Mesendoderm (in vitro differentiated cells): ENCODE data around the gene NR5A2.

Experiments used
- DNase-seq: peaks from one replicate; pipeline ENCODE4 v3.0.0; 2013
- H2AK5ac ChIP-seq: 2 replicates; pipeline ENCODE4 v1.6.1; 2013; ENCODE audit warnings: low read length, inconsistent platforms
- H2BK120ac ChIP-seq: 2 replicates; pipeline ENCODE4 v1.6.1; 2013; ENCODE audit warnings: low read depth, mild to moderate bottlenecking, low read length, moderate library complexity, mixed read lengths
- H2BK15ac ChIP-seq: replicated peaks from 2 replicates; pipeline ENCODE4 v1.6.1; 2013; ENCODE audit warnings: low read depth, mild to moderate bottlenecking, moderate library complexity
- H2BK5ac ChIP-seq: 2 replicates; pipeline ENCODE4 v1.6.1; 2013; ENCODE audit warnings: low read length, inconsistent platforms
- H3K18ac ChIP-seq: 2 replicates; pipeline ENCODE4 v1.6.1; 2013; ENCODE audit warnings: mild to moderate bottlenecking, low read length, mixed read lengths
- H3K23ac ChIP-seq: one replicate; pipeline ENCODE4 v1.6.1; 2013; ENCODE audit warnings: low read length
- H3K27ac ChIP-seq: 2 replicates; pipeline ENCODE4 v1.5.1; 2013; ENCODE audit warnings: low read depth, mild to moderate bottlenecking, inconsistent platforms, low read length, moderate library complexity
- H3K27me3 ChIP-seq: 2 replicates; pipeline ENCODE4 v1.6.1; 2013; ENCODE audit warnings: low read length, control low read depth, mild to moderate bottlenecking, inconsistent platforms; ENCODE audit not compliant: insufficient read depth, poor library complexity
- H3K36me3 ChIP-seq: 2 replicates; pipeline ENCODE4 v1.6.1; 2013; ENCODE audit warnings: low read length, inconsistent platforms; ENCODE audit not compliant: control insufficient read depth, insufficient read depth
- H3K4ac ChIP-seq: one replicate; pipeline ENCODE4 v1.6.1; 2013; ENCODE audit warnings: low read depth, mild to moderate bottlenecking, low read length, moderate library complexity
- H3K4me1 ChIP-seq: 2 replicates; pipeline ENCODE4 v1.6.1; 2013; ENCODE audit warnings: low read depth, low read length, inconsistent platforms; ENCODE audit not compliant: control insufficient read depth
- H3K4me2 ChIP-seq: 2 replicates; pipeline ENCODE4 v1.6.1; 2013; ENCODE audit warnings: low read length
- H3K4me3 ChIP-seq: 2 replicates; pipeline ENCODE4 v1.5.1; 2013; ENCODE audit warnings: mild to moderate bottlenecking, low read length
- H3K56ac ChIP-seq: one replicate; pipeline ENCODE4 v1.6.1; 2013; ENCODE audit warnings: low read length
- H3K79me1 ChIP-seq: 2 replicates; pipeline ENCODE4 v1.6.1; 2013; ENCODE audit warnings: low read length, inconsistent platforms
- H3K79me2 ChIP-seq: 2 replicates; pipeline ENCODE4 v1.6.1; 2013; ENCODE audit warnings: mild to moderate bottlenecking, low read length; ENCODE audit not compliant: control insufficient read depth, insufficient read depth
- H3K9ac ChIP-seq: 2 replicates; pipeline ENCODE4 v1.6.1; 2013; ENCODE audit warnings: low read length, inconsistent platforms
- H4K5ac ChIP-seq: one replicate; pipeline ENCODE4 v1.6.1; 2013; ENCODE audit warnings: low read length
- H4K8ac ChIP-seq: one replicate; pipeline ENCODE4 v1.6.1; 2013; ENCODE audit warnings: low read depth, mild to moderate bottlenecking, control low read depth, low read length, moderate library complexity
- WGBS: extraction: QIAGEN DNeasy Blood & Tissue Kit; methylation state at CpG from one replicate; pipeline ENCODE4 v1.1.7; 2013; ENCODE audit warnings: low lambda C conversion rate, missing lambda C conversion rate; ENCODE audit not compliant: insufficient coverage; ENCODE audit errors: extremely low coverage; 5-methylcytosine and 5-hydroxymethylcytosine counted together

NR5A2 gene

DNA sequence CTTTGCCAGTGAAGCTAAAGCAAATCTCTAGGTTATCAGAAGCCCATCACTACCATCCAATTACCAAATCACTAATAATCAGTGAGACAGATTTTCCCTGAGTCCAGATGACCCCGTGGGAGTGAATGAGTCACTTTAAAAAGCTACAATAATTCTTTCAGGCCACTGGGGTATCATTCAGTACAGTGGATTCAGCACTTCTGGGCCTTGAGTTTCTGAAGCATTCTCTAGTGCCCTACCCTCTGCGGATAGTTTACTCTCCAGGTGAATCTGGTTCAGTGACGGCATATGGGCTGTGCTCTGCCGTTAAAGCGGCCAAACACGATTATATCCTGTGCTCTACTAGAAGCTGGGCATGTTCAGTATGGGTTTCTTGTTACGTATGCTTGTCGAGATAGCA is 26.1 kb downstream of the NR5A2 start:
- Histone ChIP-seq H3K27ac (no peak overlapping the region), H4K8ac (no peak overlapping the region), H3K23ac (no peak overlapping the region), H3K79me2 (no peaks in the 10 kb centered on the region), H3K18ac (no peak overlapping the region), H3K4me1 (peaks cover 2% of the 10 kb centered on the region), H3K9ac (no peak overlapping the region), H2AK5ac (no peak overlapping the region), H4K5ac (no peak overlapping the region), H3K4me3 (no peak overlapping the region), H3K56ac (no peak overlapping the region), H3K79me1 (no peaks in the 10 kb centered on the region), H3K4me2 (no peak overlapping the region), H2BK15ac (no peak overlapping the region), H3K27me3 (no peaks in the 10 kb centered on the region), H2BK120ac (no peak overlapping the region), H3K36me3 (no peaks in the 10 kb centered on the region), H2BK5ac (no peak overlapping the region), H3K4ac (no peak overlapping the region)
- no peak for DNase-seq
- no CpG with 5 or more reads among the region's 8 CpGs for WGBS

DNA sequence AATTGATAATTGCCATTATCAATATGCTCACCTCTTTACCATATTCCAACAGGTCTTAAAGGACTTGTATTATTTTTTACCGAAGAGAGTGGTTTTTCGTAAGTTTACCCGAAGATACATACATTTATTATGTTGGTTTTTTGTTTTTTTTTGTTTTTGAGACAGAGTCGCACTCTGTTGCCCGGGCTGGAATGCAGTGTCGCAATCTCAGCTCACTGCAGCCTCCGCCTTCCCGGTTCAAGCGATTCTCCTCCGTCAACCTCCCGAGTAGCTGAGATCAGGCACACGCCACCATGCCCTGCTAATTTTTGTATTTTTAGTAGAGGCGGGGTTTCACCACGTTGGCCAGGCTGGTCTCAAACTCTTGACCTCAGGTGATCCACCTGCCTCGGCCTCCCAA is 30.8 kb downstream of the NR5A2 start:
- Histone ChIP-seq H3K56ac (no peak overlapping the region), H3K23ac (no peak overlapping the region), H4K8ac (no peak overlapping the region), H2BK120ac (no peak overlapping the region), H3K27me3 (no peaks in the 10 kb centered on the region), H3K9ac (no peak overlapping the region), H3K18ac (no peak overlapping the region), H3K36me3 (no peaks in the 10 kb centered on the region), H3K27ac (no peak overlapping the region), H2BK15ac (no peak overlapping the region), H2AK5ac (no peak overlapping the region), H3K79me1 (no peaks in the 10 kb centered on the region), H4K5ac (no peak overlapping the region), H3K79me2 (no peaks in the 10 kb centered on the region), H2BK5ac (no peak overlapping the region), H3K4me1 (no peaks in the 10 kb centered on the region), H3K4me3 (no peak overlapping the region), H3K4me2 (no peak overlapping the region), H3K4ac (no peak overlapping the region)
- no peak for DNase-seq
- no CpG with 5 or more reads among the region's 15 CpGs for WGBS

DNA sequence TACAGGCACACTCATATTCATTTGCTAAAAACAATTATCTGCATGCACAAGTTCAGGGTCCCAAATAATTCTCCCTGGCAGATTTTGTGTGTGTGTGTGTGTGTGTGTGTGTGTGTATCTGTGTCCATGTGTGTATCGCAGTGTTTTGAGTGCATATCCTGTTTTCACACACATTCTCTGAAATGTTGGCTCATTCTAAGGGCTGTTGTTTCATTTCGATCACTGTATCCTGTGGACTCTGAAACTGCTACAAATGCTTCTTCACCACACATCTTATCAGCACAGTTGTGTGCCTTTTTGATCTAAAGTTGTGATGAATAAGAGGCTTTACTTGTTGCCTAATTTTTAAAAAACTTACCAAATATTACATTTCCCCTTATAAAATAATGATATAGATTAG is 34.6 kb downstream of the NR5A2 start:
- DNase-seq, result no peak
- no peak overlapping the region for H2BK15ac ChIP-seq
- no peaks in the 10 kb centered on the region for H3K36me3 ChIP-seq
- H4K5ac ChIP-seq, result no peak overlapping the region
- H2BK120ac ChIP-seq, result no peak overlapping the region
- no peak overlapping the region for H3K4me2 ChIP-seq
- H3K23ac ChIP-seq, result no peak overlapping the region
- no peaks in the 10 kb centered on the region for H3K79me1 ChIP-seq
- no peak overlapping the region for H3K27ac ChIP-seq
- H3K79me2 ChIP-seq, result no peaks in the 10 kb centered on the region
- no peaks in the 10 kb centered on the region for H3K4me1 ChIP-seq
- H2AK5ac ChIP-seq, result no peak overlapping the region
- H4K8ac ChIP-seq, result no peak overlapping the region
- WGBS, result no CpG with 5 or more reads among the region's 2 CpGs
- H3K4ac ChIP-seq, result no peak overlapping the region
- H3K27me3 ChIP-seq, result no peaks in the 10 kb centered on the region
- H2BK5ac ChIP-seq, result no peak overlapping the region
- no peak overlapping the region for H3K56ac ChIP-seq
- no peak overlapping the region for H3K9ac ChIP-seq
- H3K18ac ChIP-seq, result no peak overlapping the region
- no peak overlapping the region for H3K4me3 ChIP-seq

DNA sequence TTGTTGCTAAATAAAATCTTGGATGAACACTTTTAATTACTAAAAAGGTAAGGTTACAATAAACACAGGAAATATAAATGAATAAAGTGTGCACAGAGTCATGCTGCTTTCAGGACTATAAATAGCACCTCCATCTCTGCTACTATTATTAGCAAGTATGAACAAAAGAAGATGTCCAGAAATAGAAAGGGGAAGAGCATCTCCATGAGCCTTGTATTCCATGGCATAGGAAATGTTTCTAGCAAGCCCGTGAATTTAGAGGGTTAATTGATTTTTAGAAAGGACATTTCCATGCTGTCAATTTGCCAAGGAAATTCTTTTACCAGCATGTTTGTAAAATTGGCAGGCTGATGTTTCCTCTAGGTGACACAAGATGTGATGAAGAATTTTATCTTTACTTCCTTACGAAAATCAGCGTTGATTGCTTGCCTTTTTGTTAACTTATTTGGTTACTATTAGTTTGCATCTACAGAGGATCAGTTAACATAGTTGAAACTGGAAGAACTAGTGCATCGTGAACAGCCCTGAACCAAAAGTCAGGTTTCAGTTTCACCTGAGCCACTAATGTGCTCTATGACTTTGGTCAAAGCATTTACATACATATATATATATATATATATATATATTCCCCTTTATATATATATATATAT is 45.3 kb downstream of the NR5A2 start:
- H3K56ac ChIP-seq, result no peak overlapping the region
- H2BK120ac ChIP-seq, result no peak overlapping the region
- H3K9ac ChIP-seq, result no peak overlapping the region
- no peak for DNase-seq
- H4K5ac ChIP-seq, result no peak overlapping the region
- no peak overlapping the region for H3K4me3 ChIP-seq
- H4K8ac ChIP-seq, result no peak overlapping the region
- no peak overlapping the region for H2AK5ac ChIP-seq
- no peak overlapping the region for H3K4ac ChIP-seq
- no peak overlapping the region for H2BK5ac ChIP-seq
- no peaks in the 10 kb centered on the region for H3K79me1 ChIP-seq
- no peak overlapping the region for H3K18ac ChIP-seq
- H3K79me2 ChIP-seq, result no peaks in the 10 kb centered on the region
- no peaks in the 10 kb centered on the region for H3K27me3 ChIP-seq
- H3K4me1 ChIP-seq, result peaks cover 5% of the 10 kb centered on the region
- H3K23ac ChIP-seq, result no peak overlapping the region
- no peak overlapping the region for H3K4me2 ChIP-seq
- H2BK15ac ChIP-seq, result no peak overlapping the region
- H3K27ac ChIP-seq, result no peak overlapping the region
- no CpG with 5 or more reads among the region's 4 CpGs for WGBS
- H3K36me3 ChIP-seq, result no peaks in the 10 kb centered on the region

DNA sequence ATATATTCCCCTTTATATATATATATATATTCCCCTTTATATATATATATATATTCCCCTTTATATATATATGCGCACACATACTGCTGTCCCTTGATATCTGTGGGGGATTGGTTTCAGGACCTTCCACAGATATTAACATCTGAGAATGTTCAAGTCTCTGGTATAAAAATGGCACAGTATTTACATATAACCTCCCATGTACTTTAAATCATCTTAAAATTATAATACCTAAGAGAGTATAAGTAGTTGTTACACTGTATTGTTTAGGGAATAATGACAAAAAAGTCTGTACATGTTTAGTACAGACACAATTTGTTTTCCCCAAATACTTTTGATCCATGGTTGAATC is 45.8 kb downstream of the NR5A2 start:
- H2AK5ac ChIP-seq, result no peak overlapping the region
- no peak for DNase-seq

DNA sequence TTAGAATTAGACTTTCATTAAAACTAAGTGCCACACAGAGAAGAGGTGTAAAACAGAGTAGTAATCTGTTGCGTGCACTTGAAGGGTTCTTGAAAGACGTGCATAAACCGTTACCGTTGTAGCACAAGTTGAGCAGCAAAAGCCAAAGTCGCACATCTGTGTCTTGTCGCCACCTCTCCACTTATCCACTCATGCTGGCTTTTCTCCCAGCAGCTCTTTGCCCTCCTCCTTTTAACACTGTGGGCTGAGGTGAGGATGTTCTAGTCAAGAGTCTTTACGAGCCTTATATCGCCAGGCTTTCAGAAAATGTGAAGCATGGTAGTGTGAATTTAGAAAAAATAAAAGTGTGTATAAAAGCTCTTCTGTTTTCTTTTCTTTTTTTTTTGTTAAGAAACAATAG is 48.0 kb downstream of the NR5A2 start:
- Histone ChIP-seq H4K8ac (no peak overlapping the region), H3K4me2 (no peak overlapping the region), H3K56ac (no peak overlapping the region), H3K18ac (no peak overlapping the region), H2AK5ac (no peak overlapping the region), H3K79me1 (no peaks in the 10 kb centered on the region), H3K27me3 (no peaks in the 10 kb centered on the region), H4K5ac (no peak overlapping the region), H3K79me2 (no peaks in the 10 kb centered on the region), H3K36me3 (no peaks in the 10 kb centered on the region), H2BK120ac (no peak overlapping the region), H2BK5ac (no peak overlapping the region), H3K4ac (no peak overlapping the region), H3K4me3 (no peak overlapping the region), H3K4me1 (peaks cover 5% of the 10 kb centered on the region), H3K23ac (no peak overlapping the region), H3K27ac (no peak overlapping the region), H3K9ac (no peak overlapping the region), H2BK15ac (no peak overlapping the region)
- peak; percentile 47 for DNase-seq
- no CpG with 5 or more reads among the region's 8 CpGs for WGBS

More for the DNA sequence above, 45.8 kb downstream of the NR5A2 start:
- Histone ChIP-seq H3K9ac (no peak overlapping the region), H3K56ac (no peak overlapping the region), H3K27ac (no peak overlapping the region), H3K18ac (no peak overlapping the region), H4K5ac (no peak overlapping the region), H3K4ac (no peak overlapping the region), H3K23ac (no peak overlapping the region), H3K4me2 (no peak overlapping the region), H3K36me3 (no peaks in the 10 kb centered on the region), H2BK15ac (no peak overlapping the region), H3K79me1 (no peaks in the 10 kb centered on the region), H3K27me3 (no peaks in the 10 kb centered on the region), H3K4me1 (peaks cover 5% of the 10 kb centered on the region), H2BK120ac (no peak overlapping the region), H3K79me2 (no peaks in the 10 kb centered on the region), H2BK5ac (no peak overlapping the region), H3K4me3 (no peak overlapping the region), H4K8ac (no peak overlapping the region)
- no CpG with 5 or more reads among the region's 1 CpG for WGBS
